GM12865 (cell line): Measurements from ENCODE around the gene KIAA0408.

Source experiments
- DNase-seq: peaks from one replicate; pipeline ENCODE4 v3.0.0; 2010; ENCODE audit warnings: low read depth
- H3K4me3 ChIP-seq: 2 replicates; pipeline ENCODE4 v1.5.1; 2011; ENCODE audit warnings: mild to moderate bottlenecking, low read depth, low read length, control low read depth
- TF ChIP-seq, protein P1 (sequence below): IDR thresholded peaks from 2 replicates; pipeline ENCODE4 v1.5.1; 2011; ENCODE audit warnings: low read length, control low read depth, low read depth, inconsistent platforms; ENCODE audit not compliant: insufficient read depth; ENCODE audit errors: missing control alignments

Gene KIAA0408

GRCh38 chr6:127457456-127458064, 1.6 kb downstream of the KIAA0408 start:
- TF ChIP-seq, protein P1, sequence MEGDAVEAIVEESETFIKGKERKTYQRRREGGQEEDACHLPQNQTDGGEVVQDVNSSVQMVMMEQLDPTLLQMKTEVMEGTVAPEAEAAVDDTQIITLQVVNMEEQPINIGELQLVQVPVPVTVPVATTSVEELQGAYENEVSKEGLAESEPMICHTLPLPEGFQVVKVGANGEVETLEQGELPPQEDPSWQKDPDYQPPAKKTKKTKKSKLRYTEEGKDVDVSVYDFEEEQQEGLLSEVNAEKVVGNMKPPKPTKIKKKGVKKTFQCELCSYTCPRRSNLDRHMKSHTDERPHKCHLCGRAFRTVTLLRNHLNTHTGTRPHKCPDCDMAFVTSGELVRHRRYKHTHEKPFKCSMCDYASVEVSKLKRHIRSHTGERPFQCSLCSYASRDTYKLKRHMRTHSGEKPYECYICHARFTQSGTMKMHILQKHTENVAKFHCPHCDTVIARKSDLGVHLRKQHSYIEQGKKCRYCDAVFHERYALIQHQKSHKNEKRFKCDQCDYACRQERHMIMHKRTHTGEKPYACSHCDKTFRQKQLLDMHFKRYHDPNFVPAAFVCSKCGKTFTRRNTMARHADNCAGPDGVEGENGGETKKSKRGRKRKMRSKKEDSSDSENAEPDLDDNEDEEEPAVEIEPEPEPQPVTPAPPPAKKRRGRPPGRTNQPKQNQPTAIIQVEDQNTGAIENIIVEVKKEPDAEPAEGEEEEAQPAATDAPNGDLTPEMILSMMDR, result no peak
- DNase-seq, result no peak
- H3K4me3 ChIP-seq, result no peak overlapping the region

GRCh38 chr6:127456465-127456864, 2.7 kb downstream of the KIAA0408 start:
- H3K4me3 ChIP-seq, result no peak overlapping the region
- DNase-seq, result no peak
- TF ChIP-seq, protein P1, result no peak

- TF ChIP-seq, protein P1, result no peak
- H3K4me3 ChIP-seq, result no peak overlapping the region
- no peak for DNase-seq
These were observed 5.2 kb downstream of the KIAA0408 start for GRCh38 chr6:127453845-127454619.

- no peak for DNase-seq
- TF ChIP-seq, protein P1, result no peak
- no peak overlapping the region for H3K4me3 ChIP-seq
These were observed 6.4 kb downstream of the KIAA0408 start for GRCh38 chr6:127452803-127453202.

- TF ChIP-seq, protein P1, result no peak
These were observed 7.8 kb downstream of the KIAA0408 start for GRCh38 chr6:127451388-127451787.

GRCh38 chr6:127447780-127448179, 11.4 kb downstream of the KIAA0408 start:
- DNase-seq, result no peak
- no peak overlapping the region for H3K4me3 ChIP-seq
- TF ChIP-seq, protein P1, result no peak

More at GRCh38 chr6:127451388-127451787, 7.8 kb downstream of the KIAA0408 start:
- no peak for DNase-seq
- H3K4me3 ChIP-seq, result no peak overlapping the region
